Activated CD8-positive, alpha-beta memory T cell treated with anti-CD3 and anti-CD28 coated beads, Interleukin-2, amount 50 U/mL, for 48 hours (primary cell): ENCODE data around the gene TSN.
"Not testable (repeated sequence)": the region's sequence is repeated elsewhere in the genome, so short reads cannot be mapped to it uniquely, and the experiment has no call there.

Source experiments
- DNase-seq: peaks from one replicate; pipeline ENCODE4 v3.0.0-alpha.2; 2020

Gene TSN

GRCh38 chr2:121755237-121756111 is at the start of gene TSN:
TSN (plus strand) TSS chr2:121755651; CDS start chr2:121755780, 129 bp downstream.
- peak; percentile 97 for DNase-seq

- no peak for DNase-seq
Measured at GRCh38 chr2:121705958-121706357, 49.5 kb upstream of the TSN start.

- no peak for DNase-seq
Measured at GRCh38 chr2:121707344-121707919, 48.0 kb upstream of the TSN start.

- DNase-seq, result no peak
Measured at GRCh38 chr2:121707920-121708361, 47.5 kb upstream of the TSN start.

GRCh38 chr2:121709776-121710469 is 45.5 kb upstream of the TSN start:
- no peak for DNase-seq

GRCh38 chr2:121710470-121711170 is 44.8 kb upstream of the TSN start:
- DNase-seq, result no peak

- not testable (repeated sequence) for DNase-seq
Measured at GRCh38 chr2:121711481-121711880, 44.0 kb upstream of the TSN start.

- DNase-seq, result no peak
Measured at GRCh38 chr2:121716126-121716525, 39.3 kb upstream of the TSN start.

- no peak for DNase-seq
Measured at GRCh38 chr2:121717529-121717928, 37.9 kb upstream of the TSN start.

GRCh38 chr2:121721926-121722325 is 33.5 kb upstream of the TSN start:
- no peak for DNase-seq

- DNase-seq, result no peak
Measured at GRCh38 chr2:121722479-121722878, 33.0 kb upstream of the TSN start.

GRCh38 chr2:121723316-121723715 is 32.1 kb upstream of the TSN start:
- DNase-seq, result no peak

- peak; percentile 25 for DNase-seq
Measured at GRCh38 chr2:121727332-121727731, 28.1 kb upstream of the TSN start.

- DNase-seq, result no peak
Measured at GRCh38 chr2:121727950-121728349, 27.5 kb upstream of the TSN start.

- DNase-seq, result peak; percentile 46
Measured at GRCh38 chr2:121731366-121731765, 24.1 kb upstream of the TSN start.

GRCh38 chr2:121734544-121734943 is 20.9 kb upstream of the TSN start:
- peak; percentile 40 for DNase-seq

GRCh38 chr2:121735518-121736074 is 19.9 kb upstream of the TSN start:
- DNase-seq, result peak; percentile 30

GRCh38 chr2:121736140-121736461 is 19.4 kb upstream of the TSN start:
- DNase-seq, result no peak

GRCh38 chr2:121736462-121737336 is 18.8 kb upstream of the TSN start, which contains the start of gene NIFK:
NIFK (minus strand) TSS chr2:121736875; CDS start chr2:121736850, 25 bp downstream.
- peak; percentile 100 for DNase-seq

- DNase-seq, result no peak
Measured at GRCh38 chr2:121740973-121741372, 14.5 kb upstream of the TSN start.

GRCh38 chr2:121741450-121741849 is 14.0 kb upstream of the TSN start:
- DNase-seq, result no peak
